ENCODE data around the gene ARL6IP5.

DNA sequence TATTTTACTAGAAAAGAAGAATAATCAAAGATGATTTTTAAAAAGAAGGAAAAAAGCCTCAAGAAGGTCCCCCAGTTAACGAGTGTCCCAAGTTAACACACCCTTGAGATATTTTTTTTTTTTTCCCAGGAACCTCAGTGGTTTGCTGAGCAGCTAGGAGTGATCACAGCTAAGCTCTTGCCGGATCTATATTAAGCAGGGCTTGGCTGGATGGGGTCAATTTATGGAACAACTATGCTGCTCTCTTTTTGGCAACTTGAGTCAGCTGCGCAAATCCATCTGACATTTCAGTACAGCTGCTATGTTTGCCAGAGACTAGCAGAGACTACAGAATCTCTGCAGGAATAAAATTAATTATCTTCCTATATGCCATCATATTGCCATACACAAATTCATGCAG is 37.7 kb downstream of the ARL6IP5 start, which contains the start of gene LMOD3:
- TF ChIP-seq, protein P1, sequence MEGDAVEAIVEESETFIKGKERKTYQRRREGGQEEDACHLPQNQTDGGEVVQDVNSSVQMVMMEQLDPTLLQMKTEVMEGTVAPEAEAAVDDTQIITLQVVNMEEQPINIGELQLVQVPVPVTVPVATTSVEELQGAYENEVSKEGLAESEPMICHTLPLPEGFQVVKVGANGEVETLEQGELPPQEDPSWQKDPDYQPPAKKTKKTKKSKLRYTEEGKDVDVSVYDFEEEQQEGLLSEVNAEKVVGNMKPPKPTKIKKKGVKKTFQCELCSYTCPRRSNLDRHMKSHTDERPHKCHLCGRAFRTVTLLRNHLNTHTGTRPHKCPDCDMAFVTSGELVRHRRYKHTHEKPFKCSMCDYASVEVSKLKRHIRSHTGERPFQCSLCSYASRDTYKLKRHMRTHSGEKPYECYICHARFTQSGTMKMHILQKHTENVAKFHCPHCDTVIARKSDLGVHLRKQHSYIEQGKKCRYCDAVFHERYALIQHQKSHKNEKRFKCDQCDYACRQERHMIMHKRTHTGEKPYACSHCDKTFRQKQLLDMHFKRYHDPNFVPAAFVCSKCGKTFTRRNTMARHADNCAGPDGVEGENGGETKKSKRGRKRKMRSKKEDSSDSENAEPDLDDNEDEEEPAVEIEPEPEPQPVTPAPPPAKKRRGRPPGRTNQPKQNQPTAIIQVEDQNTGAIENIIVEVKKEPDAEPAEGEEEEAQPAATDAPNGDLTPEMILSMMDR (IDR thresholded peaks at IDR 0.05): no peak
- TF ChIP-seq POLR2A (IDR thresholded peaks at IDR 0.05): no peak
